HCT116 (cell line): ENCODE data around the gene WBP1L. TPM values are rescaled to one million over a fixed set of nuclear protein-coding genes. Genes with fewer than 3 reads are reported as not detected.

Source experiments
- ATAC-seq: fragments of 200-7000 bp; cut with Tn5 transposase; 2 replicates; pipeline ENCODE4 v1.9.1; 2020; ENCODE audit warnings: mild to moderate bottlenecking, moderate library complexity
- BruUV-seq: library from RNA; stranded (reverse); fragments of 400-500 nt; replicated peaks from 2 replicates; lab custom pipeline; 2021; lab: Mats Ljungman, UMichigan
- CTCF ChIA-PET: fragments of 300-600 bp; sonication (Branson Sonifier 250); formaldehyde crosslinking; loops from one replicate; lab custom pipeline; 2021; ENCODE audit warnings: antibody characterized with exemption; lab: Charles Lee
- POLR2A ChIA-PET: fragments of 300-600, 350-600 bp; sonication (Branson Sonifier 250); formaldehyde crosslinking; loops from one replicate; lab custom pipeline; 2021; ENCODE audit warnings: antibody characterized with exemption; lab: Charles Lee
- RAD21 ChIA-PET, 2 experiments: fragments of 300-600 bp; sonication (Branson Sonifier 250); formaldehyde crosslinking; loops; one replicate each; lab custom pipeline; 2023; ENCODE audit warnings: low total read pairs in 2 of 2; ENCODE audit not compliant: uncharacterized antibody in 2 of 2, unreplicated experiment in 2 of 2, low non-redundant PET in 1 of 2; lab: Charles Lee
- DNase-seq: peaks from one replicate; pipeline ENCODE4 v3.0.0-alpha.2; 2010; ENCODE audit warnings: low read depth, low spot score
- H2AFZ ChIP-seq: fragments of 200-600 bp; shearing (Covaris generic), sonication (generic); 2 replicates; pipeline ENCODE4 v1.6.1; 2017; ENCODE audit warnings: low read depth, mixed run types, mixed read lengths, antibody characterized with exemption, low read length; ENCODE audit not compliant: poor library complexity, severe bottlenecking
- H3K27ac ChIP-seq: 2 replicates; pipeline ENCODE4 v1.5.1; 2012; ENCODE audit warnings: low read depth, low read length
- H3K27me3 ChIP-seq: fragments of 200-600 bp; sonication (generic); 2 replicates; pipeline ENCODE4 v1.6.1; 2016; ENCODE audit warnings: mixed run types, low read length, mixed read lengths; ENCODE audit not compliant: insufficient read depth
- H3K36me3 ChIP-seq, 2 experiments: fragments of 200-500 bp in 1 of 2; fragments of 200-600 bp in 1 of 2; sonication (Bioruptor generic) in 1 of 2; sonication (generic) in 1 of 2; 2 replicates each; pipeline versions ENCODE4 v1.5.1 to v1.6.1; 2014 to 2016; ENCODE audit warnings: low read length in 2 of 2, inconsistent platforms in 1 of 2, mixed read lengths in 1 of 2, mixed run types in 1 of 2; ENCODE audit not compliant: insufficient read depth in 2 of 2, control insufficient read depth in 1 of 2
- H3K4me1 ChIP-seq, 2 experiments: fragments of 200-600 bp in 1 of 2; sonication (generic) in 1 of 2; 2 replicates each; pipeline versions ENCODE4 v1.5.1 to v1.6.1; 2012 to 2017; ENCODE audit warnings: low read length in 2 of 2, inconsistent platforms in 1 of 2, mild to moderate bottlenecking in 1 of 2, mixed read lengths in 1 of 2, mixed run types in 1 of 2, moderate library complexity in 1 of 2; ENCODE audit not compliant: insufficient read depth in 2 of 2, control insufficient read depth in 1 of 2
- H3K4me2 ChIP-seq: fragments of 200-600 bp; sonication (generic); 2 replicates; pipeline ENCODE4 v1.6.1; 2017; ENCODE audit warnings: mixed run types, low read length, mixed read lengths
- H3K4me3 ChIP-seq, 2 experiments: fragments of 200-600 bp in 1 of 2; sonication (generic) in 1 of 2; replicated peaks in 1 of 2; 2 replicates each; pipeline ENCODE4 v1.5.1; 2011 to 2016; ENCODE audit warnings: low read length in 2 of 2, control low read depth in 1 of 2, low read depth in 1 of 2, mild to moderate bottlenecking in 1 of 2, mixed read lengths in 1 of 2, mixed run types in 1 of 2
- H3K79me2 ChIP-seq: fragments of 200-600 bp; sonication (generic); 2 replicates; pipeline ENCODE4 v1.6.1; 2017; ENCODE audit warnings: mild to moderate bottlenecking, mixed run types, low read length, moderate library complexity, mixed read lengths; ENCODE audit not compliant: insufficient read depth
- H3K9ac ChIP-seq: fragments of 200-600 bp; sonication (generic); 2 replicates; pipeline ENCODE4 v1.6.1; 2016; ENCODE audit warnings: low read length, mixed read lengths
- H3K9me2 ChIP-seq: fragments of 200-600 bp; sonication (generic), shearing (Covaris generic); 2 replicates; pipeline ENCODE4 v1.6.1; 2017; ENCODE audit warnings: mixed run types, mild to moderate bottlenecking, moderate library complexity; ENCODE audit not compliant: insufficient read depth
- H3K9me3 ChIP-seq, 2 experiments: fragments of 200-500 bp in 1 of 2; fragments of 200-600 bp in 1 of 2; sonication (Bioruptor generic) in 1 of 2; sonication (generic) in 1 of 2; 2 replicates each; pipeline ENCODE4 v1.6.1; 2014 to 2017; ENCODE audit warnings: low read length in 2 of 2, mixed read lengths in 2 of 2, inconsistent platforms in 1 of 2, low read depth in 1 of 2, mild to moderate bottlenecking in 1 of 2, mixed run types in 1 of 2, moderate library complexity in 1 of 2; ENCODE audit not compliant: control insufficient read depth in 1 of 2, insufficient read depth in 1 of 2
- H4K20me1 ChIP-seq: fragments of 200-600 bp; sonication (generic), shearing (Covaris generic); 2 replicates; pipeline ENCODE4 v1.6.1; 2017; ENCODE audit warnings: mixed run types, mild to moderate bottlenecking, moderate library complexity; ENCODE audit not compliant: insufficient read depth
- CBX3 ChIP-seq: IDR thresholded peaks from 2 replicates; pipeline ENCODE4 v1.6.1; 2012; ENCODE audit warnings: low read depth
- CEBPB ChIP-seq: IDR thresholded peaks from 2 replicates; pipeline ENCODE4 v1.6.1; 2012; ENCODE audit warnings: low read depth
- ELF1 ChIP-seq: IDR thresholded peaks from 2 replicates; pipeline ENCODE4 v1.6.1; 2012; ENCODE audit warnings: low read depth, borderline replicate concordance
- EZH2phosphoT487 ChIP-seq: fragments of 200-600 bp; IDR thresholded peaks from 2 replicates; pipeline ENCODE4 v1.6.1; 2018; ENCODE audit warnings: antibody characterized with exemption, borderline replicate concordance
- FOSL1 ChIP-seq: IDR thresholded peaks from 2 replicates; pipeline ENCODE4 v1.6.1; 2012; ENCODE audit warnings: low read depth
- JUND ChIP-seq: IDR thresholded peaks from 2 replicates; pipeline ENCODE4 v1.6.1; 2012
- MAX ChIP-seq: IDR thresholded peaks from 2 replicates; pipeline ENCODE4 v1.6.1; 2012
- POLR2A ChIP-seq: IDR thresholded peaks from 2 replicates; pipeline ENCODE4 v1.7.0; 2011; ENCODE audit warnings: borderline replicate concordance; ENCODE audit not compliant: insufficient read depth, insufficient read length; ENCODE audit errors: extremely low read depth
- POLR2AphosphoS5 ChIP-seq: IDR thresholded peaks from 2 replicates; pipeline ENCODE4 v1.6.1; 2011; ENCODE audit warnings: mild to moderate bottlenecking, low read depth, low read length, moderate library complexity
- SIN3A ChIP-seq: IDR thresholded peaks from 2 replicates; pipeline ENCODE4 v1.6.1; 2012; ENCODE audit warnings: low read depth
- SRF ChIP-seq: IDR thresholded peaks from 2 replicates; pipeline ENCODE4 v1.6.1; 2012; ENCODE audit warnings: low read depth
- TCF7L2 ChIP-seq: IDR thresholded peaks from 2 replicates; pipeline ENCODE4 v1.7.0; 2011; ENCODE audit warnings: borderline replicate concordance, inconsistent platforms; ENCODE audit not compliant: insufficient read depth, insufficient read length; ENCODE audit errors: extremely low read depth
- YY1 ChIP-seq: IDR thresholded peaks from 2 replicates; pipeline ENCODE4 v1.6.1; 2011; ENCODE audit warnings: low read length, low read depth, moderate library complexity, mild to moderate bottlenecking; ENCODE audit not compliant: insufficient replicate concordance; ENCODE audit errors: extremely low read depth
- ZNF274 ChIP-seq: fragments of 200-500 bp; sonication (Bioruptor generic); IDR thresholded peaks from 2 replicates; pipeline ENCODE4 v1.6.1; 2014; ENCODE audit warnings: mild to moderate bottlenecking, low read depth, low read length, inconsistent platforms
- intact Hi-C: fragments of 100-400 bp; cut with micrococcal nuclease; formaldehyde crosslinking; loops from 2 replicates; pipeline ENCODE4 v1.10.0; 2022
- total RNA-seq: library from RNA; stranded (reverse); gene quantifications from one replicate; pipeline ENCODE4 v1.2.1, GENCODE V29; 2021; ENCODE audit not compliant: unreplicated experiment
- TF ChIP-seq, protein P1 (sequence below): IDR thresholded peaks from 2 replicates; pipeline ENCODE4 v1.6.1; 2012

Gene WBP1L
- total RNA-seq, 1 experiment from 2014 or later, result 25.2 TPM

DNA sequence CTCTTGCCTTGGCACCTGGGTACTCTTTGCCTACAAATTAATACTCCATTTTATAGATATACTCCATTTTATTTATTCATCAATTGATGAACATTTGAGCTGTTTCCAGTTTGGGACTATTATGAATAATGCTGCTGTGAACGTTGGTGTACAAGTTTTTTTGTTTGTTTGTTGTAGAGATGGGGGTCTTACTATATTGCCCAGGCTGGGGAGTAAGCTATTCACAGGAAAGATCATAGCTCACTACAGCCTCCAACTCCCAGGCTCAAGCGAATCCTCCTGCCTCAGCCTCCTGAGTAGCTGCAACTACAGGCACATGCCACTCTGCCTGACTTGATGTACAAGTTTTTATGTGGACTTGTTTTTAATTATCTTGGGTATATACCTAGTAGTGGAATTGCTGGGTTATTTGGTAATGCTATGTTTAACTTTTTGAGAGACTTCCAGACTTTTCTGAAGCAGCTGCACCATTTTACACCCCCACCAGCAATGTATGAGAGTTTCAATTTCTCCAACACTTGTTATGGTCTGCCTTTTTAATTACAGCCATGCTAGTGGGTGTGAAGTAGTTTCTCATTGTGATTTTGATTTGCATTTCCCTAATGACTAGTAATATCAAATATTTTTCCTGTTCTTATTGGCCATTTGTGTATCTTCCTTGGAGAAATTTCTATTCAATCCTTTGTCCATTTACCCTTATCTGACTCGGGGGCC, 15.9 kb downstream of the WBP1L start:
- TF ChIP-seq MAX (no peak), POLR2AphosphoS5 (no peak), POLR2A (no peak), CEBPB (no peak), ELF1 (no peak), CBX3 (no peak), FOSL1 (no peak), TCF7L2 (no peak), YY1 (no peak), SIN3A (no peak)
- intact Hi-C loops, result no loop called here
- H3K9ac ChIP-seq, result no peak overlapping the region
- H3K27ac ChIP-seq, result no peak overlapping the region
- ATAC-seq (no peak), DNase-seq (no peak)
- no peaks in the 10 kb centered on the region for H3K9me2 ChIP-seq
- ChIA-PET RAD21 (no interaction called here), CTCF (no interaction called here), POLR2A (interaction anchor here (0.6 kb wide), 1 partner anchor 114 kb away, joined by 3 read pairs; no protein-coding TSS in a partner anchor)
- H4K20me1 ChIP-seq, result no peaks in the 10 kb centered on the region
- H3K79me2 ChIP-seq, result no peaks in the 10 kb centered on the region
- H3K27me3 ChIP-seq, result no peaks in the 10 kb centered on the region
- H2AFZ ChIP-seq, result no peak overlapping the region
- no TSS peak for BruUV-seq
- H3K4me2 ChIP-seq, result no peak overlapping the region
- no peak overlapping the region for H3K4me3 ChIP-seq
- H3K9me3 ChIP-seq, result no peaks in the 10 kb centered on the region
- no peaks in the 10 kb centered on the region for H3K36me3 ChIP-seq
- H3K4me1 ChIP-seq, result peaks cover 0 to 6% of the 10 kb centered on the region in 2 experiments; a peak in 1 of 4 replicates

DNA sequence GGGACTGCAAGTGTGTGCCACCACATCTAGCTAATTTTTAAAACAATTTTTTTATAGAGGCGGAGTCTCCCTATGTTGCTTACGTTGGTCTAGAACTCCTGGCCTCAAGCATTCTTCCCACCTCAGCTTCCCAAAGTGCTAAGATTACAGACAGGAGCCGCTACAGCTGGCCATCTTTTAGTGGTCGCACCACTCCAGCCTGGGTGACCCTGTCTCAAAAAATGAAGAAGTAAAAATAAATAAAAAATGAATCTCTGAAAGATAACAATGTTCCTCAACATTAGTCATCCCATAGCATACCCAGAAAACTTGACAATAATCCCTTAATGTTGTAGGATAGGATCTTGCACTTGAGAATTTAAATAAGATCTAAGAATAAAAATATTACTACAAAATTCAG, 18.2 kb downstream of the WBP1L start:
- Histone ChIP-seq H3K9ac (no peak overlapping the region), H3K4me2 (no peak overlapping the region), H3K4me1 (peaks cover 0 to 4% of the 10 kb centered on the region in 2 experiments; a peak in 1 of 4 replicates), H3K36me3 (no peaks in the 10 kb centered on the region), H2AFZ (no peak overlapping the region)
- BruUV-seq, result no TSS peak
- CTCF ChIA-PET, result no interaction called here
- intact Hi-C loops, result no loop called here
- DNase-seq, result no peak
- RAD21 ChIA-PET, result no interaction called here
- no peak for TF ChIP-seq TCF7L2
- TF ChIP-seq, protein P1, sequence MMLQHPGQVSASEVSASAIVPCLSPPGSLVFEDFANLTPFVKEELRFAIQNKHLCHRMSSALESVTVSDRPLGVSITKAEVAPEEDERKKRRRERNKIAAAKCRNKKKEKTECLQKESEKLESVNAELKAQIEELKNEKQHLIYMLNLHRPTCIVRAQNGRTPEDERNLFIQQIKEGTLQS, result no peak
- no peak for TF ChIP-seq POLR2AphosphoS5
- TF ChIP-seq ZNF274, result no peak
- no peak for TF ChIP-seq JUND
- TF ChIP-seq CBX3, result no peak
- TF ChIP-seq MAX, result no peak
- no peak for TF ChIP-seq SRF
- TF ChIP-seq EZH2phosphoT487, result no peak
- TF ChIP-seq, all 23 proteins: peak for 0
- no peaks in the 10 kb centered on the region for H3K9me2 ChIP-seq
- H3K79me2 ChIP-seq, result no peaks in the 10 kb centered on the region
- no peaks in the 10 kb centered on the region for H3K27me3 ChIP-seq
- POLR2A ChIA-PET, result no interaction called here
- H3K27ac ChIP-seq, result no peak overlapping the region
- no peak overlapping the region for H3K4me3 ChIP-seq
- no peaks in the 10 kb centered on the region for H4K20me1 ChIP-seq
- ATAC-seq, result no peak
- no peaks in the 10 kb centered on the region for H3K9me3 ChIP-seq
